ENCODE results near the gene L2HGDH. TPM values are rescaled to one million over a fixed set of nuclear protein-coding genes. Genes with fewer than 3 reads are reported as not detected.

The L2HGDH gene
- total RNA-seq, 1 experiment from 2014 or later, result 24.0 TPM

- TF ChIP-seq USF2 (CRISPR knock-in tag; IDR thresholded peaks at IDR 0.05), result no peak
Measured at GRCh38 chr14:50218501-50218900, 93.5 kb downstream of the L2HGDH start (continued).

GRCh38 chr14:50215416-50215815 is 96.6 kb downstream of the L2HGDH start:
- ATAC-seq, result no peak
- no peak for DNase-seq (ENCODE audit: low spot score)
- no peak overlapping the region for H3K27ac Mint-ChIP-seq
- no peaks in the 10 kb centered on the region for H3K27me3 Mint-ChIP-seq (ENCODE audit: low read depth)
- H3K4me3 Mint-ChIP-seq, result no peak overlapping the region
- POLR2A ChIA-PET, result no interaction called here
- peaks cover 4% of the 10 kb centered on the region for H3K4me1 Mint-ChIP-seq
- H3K36me3 Mint-ChIP-seq, result no peaks in the 10 kb centered on the region
- TF ChIP-seq NR1H2 (CRISPR knock-in tag; IDR thresholded peaks at IDR 0.05) (no peak), ZNF138 (CRISPR knock-in tag; conservative IDR thresholded peaks at IDR 0.05) (no peak), ZBTB43 (CRISPR knock-in tag; IDR thresholded peaks at IDR 0.05) (no peak), ZNF425 (CRISPR knock-in tag; conservative IDR thresholded peaks at IDR 0.05) (no peak), SMAD4 (CRISPR knock-in tag; IDR thresholded peaks at IDR 0.05) (no peak), SMAD3 (CRISPR knock-in tag; IDR thresholded peaks at IDR 0.05; ENCODE audit: borderline replicate concordance) (no peak), ZSCAN18 (CRISPR knock-in tag; IDR thresholded peaks at IDR 0.05) (no peak), NR3C1 (CRISPR knock-in tag; conservative IDR thresholded peaks at IDR 0.05; ENCODE audit: low read depth) (no peak), NFATC4 (CRISPR knock-in tag; IDR thresholded peaks at IDR 0.05) (no peak), CBFB (CRISPR knock-in tag; IDR thresholded peaks at IDR 0.05; ENCODE audit: low read depth) (no peak)
- H3K9me3 Mint-ChIP-seq, result no peaks in the 10 kb centered on the region
- CTCF ChIA-PET, result no interaction called here

- ATAC-seq (no peak), DNase-seq (ENCODE audit: low spot score) (no peak)
- POLR2A ChIA-PET, result no interaction called here
- TF ChIP-seq NFYB (CRISPR knock-in tag; conservative IDR thresholded peaks at IDR 0.05; ENCODE audit: low read depth) (no peak), STAT6 (CRISPR knock-in tag; conservative IDR thresholded peaks at IDR 0.05; ENCODE audit: low read depth) (no peak), AFF4 (CRISPR knock-in tag; IDR thresholded peaks at IDR 0.05; ENCODE audit: borderline replicate concordance) (no peak), JAZF1 (CRISPR knock-in tag; IDR thresholded peaks at IDR 0.05) (no peak), ZNF281 (CRISPR knock-in tag; IDR thresholded peaks at IDR 0.05) (no peak), ATF1 (CRISPR knock-in tag; IDR thresholded peaks at IDR 0.05) (no peak)
- no peaks in the 10 kb centered on the region for H3K27me3 Mint-ChIP-seq (ENCODE audit: low read depth)
- no peaks in the 10 kb centered on the region for H3K36me3 Mint-ChIP-seq
- peaks cover 4% of the 10 kb centered on the region for H3K4me1 Mint-ChIP-seq
- H3K27ac Mint-ChIP-seq, result no peak overlapping the region
- no peak overlapping the region for H3K4me3 Mint-ChIP-seq
- CTCF ChIA-PET, result interaction anchor here (1.3 kb wide), 1 partner anchor 107 kb away, joined by 3 read pairs; no protein-coding TSS in a partner anchor
- H3K9me3 Mint-ChIP-seq, result no peaks in the 10 kb centered on the region
Measured at GRCh38 chr14:50213795-50214194, 98.2 kb downstream of the L2HGDH start.

Measured in WTC11 (cell line).